GM15510 (cell line): Measurements from ENCODE around the gene CYTH3.

Source experiments
- POLR2A ChIP-seq: IDR thresholded peaks from 3 replicates; pipeline ENCODE4 v1.6.1; 2011; ENCODE audit warnings: borderline replicate concordance; ENCODE audit not compliant: insufficient read length; ENCODE audit errors: extremely low read depth

Gene CYTH3

GRCh38 chr7:6227294-6227846, 45.1 kb downstream of the CYTH3 start:
- TF ChIP-seq POLR2A = no peak

- TF ChIP-seq POLR2A = no peak
These were observed 46.1 kb downstream of the CYTH3 start for GRCh38 chr7:6226194-6226799.

GRCh38 chr7:6221340-6222319, 50.8 kb downstream of the CYTH3 start:
- TF ChIP-seq POLR2A = no peak

- TF ChIP-seq POLR2A = no peak
These were observed 54.1 kb downstream of the CYTH3 start for GRCh38 chr7:6218329-6218728.

GRCh38 chr7:6212008-6212407, 60.4 kb downstream of the CYTH3 start:
- no peak for TF ChIP-seq POLR2A

- no peak for TF ChIP-seq POLR2A
These were observed 61.6 kb downstream of the CYTH3 start for GRCh38 chr7:6210621-6211372.

GRCh38 chr7:6209340-6209739, 63.1 kb downstream of the CYTH3 start:
- TF ChIP-seq POLR2A = no peak

GRCh38 chr7:6208573-6209328, 63.7 kb downstream of the CYTH3 start:
- TF ChIP-seq POLR2A = no peak

GRCh38 chr7:6205971-6206660, 66.3 kb downstream of the CYTH3 start:
- TF ChIP-seq POLR2A = no peak

- no peak for TF ChIP-seq POLR2A
These were observed 69.0 kb downstream of the CYTH3 start for GRCh38 chr7:6203381-6203780.

GRCh38 chr7:6202117-6202516, 70.3 kb downstream of the CYTH3 start:
- TF ChIP-seq POLR2A = no peak

- TF ChIP-seq POLR2A = no peak
These were observed 71.5 kb downstream of the CYTH3 start for GRCh38 chr7:6200971-6201370.

GRCh38 chr7:6198689-6199595, 73.5 kb downstream of the CYTH3 start:
- no peak for TF ChIP-seq POLR2A

- no peak for TF ChIP-seq POLR2A
These were observed 74.4 kb downstream of the CYTH3 start for GRCh38 chr7:6197801-6198551.
